NOMO-1 treated with dmso at 0.1 percent for 144 hours (cell line): ENCODE results near the gene CRYBB2.
"Not testable (repeated sequence)": the region's sequence is repeated elsewhere in the genome, so short reads cannot be mapped to it uniquely, and the experiment has no call there.

Experiments used
- DNase-seq: peaks from one replicate; lab custom pipeline; 2025; ENCODE audit not compliant: unreplicated experiment; lab: John Stamatoyannopoulos, UW

Gene CRYBB2

DNA sequence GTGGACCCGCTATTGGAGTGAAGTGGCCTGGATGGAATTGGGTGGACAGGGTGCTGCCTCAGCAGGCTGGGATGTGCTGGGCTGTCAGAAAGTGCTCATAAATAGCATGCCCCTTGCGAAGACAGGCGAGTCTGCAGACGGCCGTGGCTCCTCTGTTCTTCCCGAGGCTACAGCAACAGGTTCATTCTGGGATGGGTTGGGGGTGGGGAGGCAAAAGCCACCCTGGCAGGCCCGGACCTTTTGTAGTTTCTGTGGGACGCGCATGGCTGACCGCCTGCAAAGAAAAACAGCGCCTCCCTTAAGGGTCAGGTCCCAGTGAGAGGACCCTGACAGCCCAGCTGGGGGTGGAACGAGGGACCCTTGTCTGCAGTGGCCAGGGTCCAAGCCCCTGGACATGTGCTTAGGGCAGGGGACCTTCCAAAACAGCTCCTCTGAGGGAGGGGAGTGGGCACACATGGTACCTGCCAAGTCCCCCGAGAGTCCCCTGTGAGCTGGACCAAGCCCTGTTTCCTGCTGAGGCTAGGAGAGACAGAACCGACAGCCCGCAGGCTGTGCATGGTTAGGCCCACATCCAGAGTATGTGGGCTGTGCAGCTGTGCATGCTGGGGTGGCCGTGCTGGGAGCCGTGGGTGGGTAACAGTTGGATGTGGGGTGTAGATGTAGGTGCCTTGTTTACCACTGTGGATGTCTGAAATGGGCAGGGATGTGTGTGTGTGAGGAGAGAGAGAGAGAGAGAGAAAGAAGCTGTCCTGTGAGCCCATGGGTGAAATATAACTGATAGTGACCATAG is 19.5 kb upstream of the CRYBB2 start, which contains the start of gene CRYBB3:
Gene CRYBB3, plus strand, starts transcription at position 128 of the 790 bp plus-strand sequence. CDS start 1,539 bp downstream, outside the sequence.
- DNase-seq: no peak

DNA sequence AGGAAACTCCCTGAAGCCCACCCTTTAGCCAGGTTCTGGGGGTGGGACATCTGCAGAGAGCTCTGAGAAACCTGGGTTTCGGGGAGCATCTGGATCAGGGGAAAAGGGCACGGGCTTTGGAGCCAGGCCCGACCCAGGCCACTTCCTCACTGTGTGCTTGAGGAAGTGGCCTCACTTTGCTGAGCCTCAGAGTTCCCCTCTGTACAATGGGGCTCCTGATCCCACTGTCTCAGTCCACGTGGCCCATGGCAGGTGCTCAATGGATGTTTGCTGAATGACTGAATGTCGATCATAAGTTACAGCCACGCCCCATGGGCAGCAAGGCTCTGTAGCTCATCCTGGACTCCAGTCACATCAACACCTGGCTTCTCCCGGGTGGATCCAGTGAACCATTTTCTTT is 18.5 kb upstream of the CRYBB2 start:
- DNase-seq: no peak

DNA sequence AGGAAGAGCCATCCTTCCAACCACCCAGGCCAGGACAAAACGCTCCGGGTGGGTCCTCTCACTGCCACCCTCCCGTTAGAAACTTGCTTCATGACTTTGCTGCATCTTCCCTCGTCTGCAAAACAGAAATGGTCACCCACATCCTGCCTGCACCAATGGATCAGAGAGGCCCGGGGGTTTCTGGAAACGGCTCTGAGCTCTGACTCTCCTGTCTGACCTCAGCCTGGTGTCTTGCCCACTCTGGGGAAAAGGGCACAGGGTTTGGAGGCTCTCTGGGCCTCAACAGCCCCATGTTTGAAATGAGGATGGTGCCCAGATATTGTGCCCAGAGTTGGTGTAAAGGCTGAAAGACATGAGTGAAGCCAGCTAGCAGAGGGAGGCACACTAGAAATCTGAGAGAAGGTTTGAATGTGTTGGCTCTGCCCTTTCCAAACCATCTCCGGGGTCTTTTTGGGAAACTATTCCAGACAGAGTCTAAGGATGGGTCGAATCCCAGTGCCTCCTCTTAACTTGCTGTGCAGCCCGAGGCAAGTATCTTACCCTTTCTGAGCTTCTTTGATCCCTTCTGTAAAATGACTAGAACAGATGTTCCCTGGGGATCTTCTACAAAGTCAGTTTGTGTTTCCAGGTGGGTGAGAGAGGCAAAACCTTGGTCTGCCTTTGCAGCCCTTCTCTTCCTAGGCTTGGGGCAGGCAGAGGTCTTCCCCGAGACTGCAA is 17.7 kb upstream of the CRYBB2 start:
- no peak for DNase-seq

DNA sequence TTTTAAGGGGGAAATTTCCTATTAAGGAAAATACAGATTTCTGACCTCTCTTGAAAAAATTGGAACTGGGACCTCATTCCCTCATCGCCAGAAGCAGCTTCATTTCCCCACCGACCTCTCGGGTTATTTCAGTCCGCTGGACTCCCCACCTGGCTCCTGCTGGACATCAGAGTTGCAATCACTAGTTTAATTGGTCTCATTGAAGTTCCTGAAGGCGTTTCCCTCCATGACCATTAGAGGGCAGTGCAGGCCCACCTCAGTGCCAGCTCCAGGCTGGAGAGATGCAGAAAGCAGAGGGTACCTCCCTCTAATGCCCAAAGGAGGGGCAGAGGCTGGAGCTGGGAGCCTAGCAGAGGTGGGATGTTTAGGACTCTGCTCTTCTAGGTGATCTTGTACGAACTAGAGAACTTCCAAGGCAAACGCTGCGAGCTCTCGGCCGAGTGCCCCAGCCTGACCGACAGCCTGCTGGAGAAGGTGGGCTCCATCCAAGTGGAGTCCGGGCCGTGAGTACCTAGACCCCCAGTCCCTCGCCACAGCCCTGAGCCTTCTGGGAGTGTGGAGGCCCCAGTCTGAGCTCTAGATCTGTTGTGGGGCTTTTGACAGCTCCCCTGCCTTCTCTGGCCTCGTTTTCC is 17.0 kb upstream of the CRYBB2 start:
- no peak for DNase-seq

DNA sequence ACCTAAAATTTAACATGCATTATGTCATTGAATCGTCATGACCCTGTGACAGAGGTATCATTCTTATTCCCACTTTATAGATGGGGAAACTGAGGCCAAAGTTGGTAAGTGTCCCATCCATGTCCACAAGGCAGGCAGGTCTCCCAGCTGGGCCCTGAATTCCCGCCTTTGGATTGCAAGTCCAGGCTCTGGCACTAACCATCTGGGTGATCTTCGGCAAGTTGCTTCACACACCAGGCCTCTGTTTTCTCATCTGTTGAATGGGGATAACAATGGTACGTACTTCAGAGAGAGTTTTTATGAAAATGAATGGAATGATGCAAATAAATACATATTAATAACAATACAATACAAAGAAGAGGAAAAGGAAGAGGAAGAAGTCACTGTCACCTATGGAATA is 16.4 kb upstream of the CRYBB2 start:
- DNase-seq: no peak

DNA sequence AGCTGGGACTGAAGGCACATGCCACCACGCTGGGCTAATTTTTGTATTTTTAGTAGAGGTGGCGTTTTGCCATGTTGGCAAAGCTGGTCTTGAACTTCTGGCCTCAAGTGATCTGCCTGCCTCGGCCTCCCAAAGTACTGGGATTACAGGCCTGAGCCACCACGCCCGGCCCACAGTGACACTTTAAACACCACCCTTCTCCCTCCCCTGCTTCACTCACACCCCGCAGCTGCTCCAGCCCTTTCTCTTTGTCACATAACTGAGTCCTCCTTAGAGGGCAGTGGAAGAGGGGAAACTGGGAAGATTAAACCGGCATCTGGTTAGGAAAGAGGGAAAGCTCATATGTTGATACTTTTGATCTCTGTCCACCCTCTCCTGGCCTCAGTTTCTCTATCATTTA is 14.9 kb upstream of the CRYBB2 start:
- not testable (repeated sequence) for DNase-seq

DNA sequence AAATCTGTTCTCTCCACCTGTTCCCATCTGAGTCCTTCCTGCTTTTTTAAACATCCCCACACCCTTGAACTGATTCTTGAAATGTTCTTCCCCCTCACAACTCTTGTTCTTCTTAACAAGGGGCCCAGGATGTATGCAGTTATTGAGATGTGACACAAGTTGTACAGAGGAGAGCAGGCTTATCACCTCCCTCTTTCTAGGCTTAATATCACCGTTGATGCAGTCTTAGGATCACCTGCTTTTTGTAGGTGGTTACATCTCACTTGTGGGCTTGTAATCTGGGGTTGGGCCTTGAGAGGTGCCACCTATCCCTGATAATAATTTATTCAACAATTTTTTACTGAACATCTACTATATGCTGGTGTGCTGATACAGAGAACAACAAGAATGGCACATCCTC is 13.6 kb upstream of the CRYBB2 start:
- no peak for DNase-seq

DNA sequence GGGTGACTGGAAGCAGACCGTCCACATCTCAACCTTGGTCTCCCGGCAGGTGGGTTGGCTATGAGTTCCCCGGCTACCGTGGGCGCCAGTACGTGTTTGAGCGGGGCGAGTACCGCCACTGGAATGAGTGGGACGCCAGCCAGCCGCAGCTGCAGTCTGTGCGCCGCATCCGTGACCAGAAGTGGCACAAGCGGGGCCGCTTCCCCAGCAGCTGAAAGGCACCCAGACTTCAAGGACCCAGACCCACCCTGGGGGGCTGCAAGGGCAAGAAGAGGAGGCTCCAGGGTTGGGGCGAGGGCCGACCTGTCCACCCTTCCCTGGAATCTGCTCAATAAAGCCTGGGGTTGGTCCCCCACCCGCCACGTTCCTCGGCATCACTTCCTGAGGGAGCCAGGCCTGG is 12.4 kb upstream of the CRYBB2 start:
- DNase-seq: no peak

DNA sequence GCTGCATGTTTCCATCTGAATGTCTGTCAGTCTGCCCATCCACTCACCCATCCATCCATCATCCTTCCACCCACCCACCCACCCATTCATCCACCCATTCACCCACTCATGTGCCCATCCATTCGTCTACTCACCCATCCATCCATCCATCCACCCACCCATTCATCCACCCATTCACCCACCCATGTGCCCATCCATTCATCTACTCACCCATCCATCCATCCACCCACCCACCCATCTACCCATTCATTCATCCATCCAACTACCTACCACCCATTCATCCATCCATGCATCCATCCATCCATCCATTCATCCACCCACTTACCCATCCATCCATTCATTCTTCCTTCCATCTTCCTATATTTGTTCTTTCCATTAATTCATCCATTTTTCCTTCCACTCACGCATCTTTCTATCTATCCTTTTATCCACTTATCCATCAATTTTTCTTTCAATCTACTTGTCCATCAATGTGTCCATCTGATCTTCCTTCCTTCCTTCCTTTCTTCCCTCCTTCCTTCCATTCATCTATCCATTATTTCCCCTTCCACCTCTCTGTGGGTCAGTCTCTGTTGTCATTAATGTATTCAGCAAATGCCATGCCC is 11.8 kb upstream of the CRYBB2 start:
- no peak for DNase-seq

DNA sequence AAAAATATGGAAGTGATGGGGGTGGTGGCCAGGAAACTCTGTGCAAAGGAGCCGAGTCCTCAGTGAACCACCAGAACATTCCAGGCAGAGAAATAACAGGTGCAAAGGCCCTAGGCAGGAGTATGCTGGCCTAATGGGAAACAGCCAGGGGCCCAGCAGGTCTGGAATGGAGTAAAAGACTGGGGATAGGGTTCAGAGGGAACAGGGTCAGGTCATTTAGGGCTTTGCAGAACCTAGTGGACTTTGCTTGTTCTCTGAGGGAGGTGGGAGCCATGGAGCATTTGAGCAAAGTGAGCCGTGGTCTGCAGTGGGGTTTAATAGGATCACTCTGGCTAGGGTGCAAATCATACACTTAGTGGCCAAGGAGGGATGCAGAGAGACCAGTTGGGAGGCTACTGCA is 11.1 kb upstream of the CRYBB2 start:
- DNase-seq: no peak

DNA sequence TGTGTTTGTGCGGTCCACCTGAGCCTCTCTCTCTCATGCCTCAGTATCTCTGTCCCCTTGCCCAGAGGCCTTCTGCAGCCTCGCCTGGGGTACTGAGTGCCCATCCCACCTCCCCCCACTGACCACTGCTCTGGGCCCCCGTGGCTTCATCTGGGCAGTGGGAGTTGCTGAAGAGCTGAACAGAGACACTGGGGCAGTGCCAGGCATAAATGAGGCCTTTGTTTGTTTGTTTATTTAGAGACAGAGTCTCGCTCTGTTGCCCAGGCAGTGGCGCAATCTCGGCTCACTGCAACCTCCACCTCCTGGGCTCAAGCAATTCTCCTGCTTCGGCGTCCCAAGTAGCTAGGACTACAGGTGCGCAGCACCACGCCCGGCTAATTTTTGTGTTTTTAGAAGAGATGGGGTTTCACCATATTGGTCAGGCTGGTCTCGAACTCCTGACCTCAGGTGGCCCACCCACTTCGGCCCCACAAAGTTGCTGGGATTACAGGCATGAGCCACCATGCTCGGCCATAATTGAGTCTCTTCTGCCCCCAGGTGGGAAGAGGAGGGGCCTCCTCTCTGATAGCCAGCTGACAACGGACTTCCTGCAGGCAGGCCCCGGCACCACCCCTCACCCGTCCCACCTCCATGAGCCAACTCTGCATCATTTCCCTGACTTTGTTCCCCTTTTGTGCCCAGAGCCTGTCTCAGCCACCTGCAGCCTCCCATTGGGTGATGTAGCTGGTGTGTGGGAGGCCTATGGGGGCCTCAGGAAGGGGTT is 10.5 kb upstream of the CRYBB2 start:
- DNase-seq: no peak

DNA sequence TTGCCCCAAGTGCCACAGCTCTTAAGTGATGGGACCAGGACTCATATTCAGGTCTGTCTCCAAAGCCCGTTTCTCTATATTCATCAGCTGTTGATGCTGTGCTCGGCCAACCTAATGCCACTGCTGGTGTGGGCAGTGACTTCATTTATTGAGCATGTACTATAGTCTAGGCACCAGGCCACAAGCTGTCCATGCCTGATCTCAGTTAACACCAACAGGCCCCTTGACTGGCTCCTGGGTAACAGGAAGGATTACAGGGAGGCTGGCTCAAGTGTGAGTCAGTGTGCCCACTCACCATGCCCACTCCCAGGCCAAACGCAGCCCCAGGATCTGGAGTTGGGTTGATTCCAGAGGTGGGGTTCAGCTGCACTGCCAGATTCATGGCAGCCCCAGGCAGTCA is 8.6 kb upstream of the CRYBB2 start:
- no peak for DNase-seq

DNA sequence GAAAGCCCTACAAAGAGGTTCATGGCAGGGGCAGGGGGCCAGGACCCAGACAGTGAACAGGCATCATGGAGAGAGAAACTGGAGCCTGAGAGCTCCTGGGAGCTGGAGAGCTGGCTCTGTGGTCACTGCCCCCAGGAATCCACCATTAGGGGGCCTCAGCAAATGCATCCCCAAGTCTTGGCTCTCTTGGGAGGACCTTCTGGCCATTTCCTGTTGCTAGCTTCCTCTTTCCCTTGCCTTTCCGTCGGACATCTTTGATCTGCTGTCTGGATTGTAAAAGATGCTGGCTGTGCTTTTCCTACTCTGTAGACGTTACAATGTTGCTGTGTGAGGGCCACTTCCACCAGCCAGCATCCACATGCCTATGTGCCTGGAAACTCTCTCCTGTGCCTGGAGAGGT is 7.1 kb upstream of the CRYBB2 start:
- no peak for DNase-seq

DNA sequence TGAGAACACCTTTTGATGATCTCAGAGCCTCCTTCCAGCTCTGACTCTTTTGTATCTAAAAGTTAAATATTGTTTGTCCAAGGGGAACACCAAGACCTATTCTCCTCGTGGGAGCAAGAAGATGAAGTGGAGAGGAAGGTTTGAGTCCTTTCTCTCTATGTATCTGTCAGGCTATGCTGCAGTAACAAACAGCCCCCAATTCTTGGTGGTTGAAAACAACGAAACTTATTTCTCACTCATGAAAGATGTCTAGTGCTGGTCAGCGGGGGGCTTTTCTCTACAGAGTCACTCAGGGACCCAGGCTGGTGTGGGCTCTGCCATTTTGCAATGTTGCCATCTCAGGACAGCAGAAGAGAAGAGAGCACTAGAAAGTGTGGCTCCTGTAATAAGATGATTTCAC is 6.2 kb upstream of the CRYBB2 start:
- DNase-seq: no peak

DNA sequence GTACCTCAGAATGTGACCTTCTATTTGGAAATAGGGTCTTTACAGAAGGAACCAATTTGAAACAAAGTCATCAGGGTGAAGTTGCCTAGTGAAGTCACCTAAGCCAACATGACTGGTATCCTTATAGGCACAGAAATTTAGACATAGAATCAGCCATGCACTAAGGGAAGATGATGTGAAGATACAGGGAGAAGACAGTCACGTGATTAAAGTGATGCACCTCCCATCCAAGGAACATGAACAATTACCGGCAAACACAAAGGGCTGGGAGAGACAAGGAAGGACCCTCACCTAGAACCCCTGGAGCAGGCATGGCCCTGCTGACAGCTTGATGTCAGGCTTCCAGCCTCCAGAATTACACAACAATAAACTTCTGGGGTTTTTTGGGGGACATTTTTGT is 3.2 kb upstream of the CRYBB2 start:
- DNase-seq: no peak

DNA sequence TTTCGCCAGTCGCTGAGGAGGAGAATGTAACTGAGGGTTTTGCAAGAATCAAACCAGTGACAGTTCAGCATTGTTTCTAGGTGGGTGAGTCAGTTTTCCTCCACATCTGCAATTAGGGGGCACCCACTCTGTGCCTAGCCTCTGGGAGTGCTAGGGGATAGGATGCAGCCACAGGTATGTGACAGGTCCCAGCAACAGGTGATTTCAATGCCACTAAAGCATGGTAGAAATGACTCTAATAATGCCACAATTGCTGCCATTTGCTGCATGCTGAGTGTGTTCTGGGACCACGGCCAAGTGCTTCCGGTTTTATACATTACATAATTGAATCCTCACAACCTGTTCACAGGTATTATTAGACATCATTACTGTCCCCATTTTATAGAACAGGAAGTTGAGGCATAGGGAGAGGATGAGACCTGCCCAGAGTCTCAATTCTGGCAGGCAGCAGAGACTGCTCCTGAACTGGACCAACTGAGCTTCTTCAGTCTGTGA is 556 bp downstream of the CRYBB2 start:
- DNase-seq: no peak

DNA sequence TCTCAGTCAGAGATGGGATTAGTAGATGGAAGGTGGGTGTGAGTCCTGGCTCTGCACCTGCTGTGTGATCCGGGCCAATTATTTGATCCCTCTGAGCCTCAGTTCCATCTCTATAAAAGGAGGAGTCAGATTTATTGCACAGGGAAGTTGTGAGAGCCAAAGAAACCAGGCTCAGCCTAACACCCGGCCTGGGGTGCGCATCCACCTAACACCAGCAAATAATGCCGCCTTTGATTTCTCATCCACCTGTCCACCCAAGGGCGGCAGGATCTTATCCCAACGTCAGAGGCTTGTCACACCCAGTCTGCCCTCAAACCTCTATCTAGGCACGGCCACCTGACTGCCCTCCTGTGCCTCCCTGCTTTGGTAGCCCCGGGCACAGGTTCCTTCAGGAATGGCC is 2.4 kb downstream of the CRYBB2 start:
- no peak for DNase-seq

DNA sequence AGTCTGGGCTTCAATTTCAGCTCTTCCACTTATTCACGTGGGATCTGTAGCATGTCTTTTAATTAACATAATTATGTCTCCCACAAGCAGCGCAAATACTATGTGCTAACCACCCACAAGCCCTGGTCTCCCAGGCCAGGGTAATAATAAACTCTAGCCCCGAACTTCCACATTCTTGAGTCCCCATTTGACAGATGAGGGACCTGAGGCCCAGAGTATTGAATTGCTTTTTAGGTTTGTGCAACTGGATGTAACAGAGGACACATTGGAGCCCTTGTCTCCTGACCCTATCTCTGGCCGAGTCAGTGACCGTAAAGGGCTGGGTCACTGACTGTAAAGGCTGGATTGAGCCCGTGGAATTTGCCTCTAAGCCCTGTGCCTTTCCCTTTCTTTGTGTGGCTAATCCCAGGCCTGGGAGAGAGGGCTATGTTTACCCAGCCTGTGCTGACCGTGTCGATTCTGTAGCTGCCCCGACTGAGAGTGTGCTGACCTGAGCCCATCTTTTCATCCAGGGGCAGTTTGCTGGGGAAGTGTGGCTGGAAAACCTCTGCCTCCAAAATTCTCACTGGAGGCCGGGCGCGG is 3.9 kb downstream of the CRYBB2 start:
- DNase-seq: no peak

DNA sequence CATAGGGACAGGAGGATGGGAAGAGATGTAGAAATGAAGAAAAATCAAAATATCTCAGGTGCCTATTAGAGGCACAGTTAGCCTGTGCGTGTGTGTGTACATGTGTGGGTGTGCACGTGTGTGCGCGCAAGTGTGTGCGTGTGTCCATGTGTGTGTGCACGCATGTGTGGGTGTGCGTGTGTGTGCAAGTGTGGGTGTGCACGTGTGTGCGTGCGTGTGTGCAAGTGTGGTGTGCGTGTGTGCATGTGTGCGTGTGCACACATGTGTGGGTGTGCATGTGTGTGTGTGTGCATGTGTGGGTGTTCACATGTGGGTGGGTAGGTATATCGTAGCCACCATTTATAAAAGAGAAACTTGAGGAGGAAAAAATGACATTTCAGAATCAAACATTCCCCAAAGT is 9.4 kb downstream of the CRYBB2 start:
- DNase-seq: no peak

DNA sequence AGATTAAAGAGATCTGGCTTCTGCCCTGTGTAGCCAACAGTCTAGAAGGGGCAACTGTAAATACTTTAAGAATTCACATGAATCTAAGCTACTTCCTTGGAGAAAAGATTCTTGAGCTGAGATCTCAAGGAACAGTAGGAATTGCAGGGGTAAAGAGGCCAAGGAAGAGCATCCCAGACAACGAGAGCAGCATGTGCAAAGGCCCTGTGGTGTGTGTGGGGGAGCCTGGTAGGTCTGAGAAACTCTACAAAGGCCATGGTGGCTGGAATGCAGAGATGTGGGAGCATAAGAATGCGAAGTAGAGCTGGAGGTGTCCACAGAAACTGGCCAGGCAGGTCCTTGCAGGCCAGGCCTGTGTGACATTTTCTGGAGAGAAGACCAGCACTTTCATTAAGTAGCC is 11.3 kb downstream of the CRYBB2 start:
- not testable (repeated sequence) for DNase-seq
